OCI-LY7 (cell line): ENCODE results near the gene ANG.

ENCODE experiments used
- EZH2phosphoT487 ChIP-seq: fragments of 200-600 bp; sonication (generic); IDR thresholded peaks from 2 replicates; pipeline ENCODE4 v1.6.1; 2018; ENCODE audit warnings: low read depth, borderline replicate concordance, mild to moderate bottlenecking, mixed run types, antibody characterized with exemption, low read length, moderate library complexity, mixed read lengths
- TF ChIP-seq, protein P1 (sequence below): fragments of 200-600 bp; sonication (generic); conservative IDR thresholded peaks from 2 replicates; pipeline ENCODE4 v1.5.1; 2014; ENCODE audit warnings: mild to moderate bottlenecking, antibody characterized with exemption, low read length, moderate library complexity, mixed read lengths

DNA sequence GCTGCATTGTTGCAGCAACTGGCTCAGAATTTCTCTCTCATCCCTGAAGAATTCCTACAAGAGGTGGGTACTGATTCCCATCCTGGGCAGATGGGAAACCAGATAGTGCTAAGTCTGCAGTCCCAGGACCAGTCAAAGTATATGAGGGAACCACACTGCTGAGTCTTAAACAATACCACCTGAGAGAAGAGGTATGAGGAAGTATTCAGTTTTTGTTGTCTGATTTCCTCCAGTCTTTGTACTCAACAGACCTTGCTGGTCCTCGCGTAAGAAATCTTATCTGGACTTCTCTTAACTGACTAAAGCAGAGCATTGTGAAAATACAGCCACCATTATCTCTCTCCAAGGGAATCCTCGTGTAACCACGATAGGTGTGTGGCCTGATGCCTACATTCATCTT is 53.6 kb downstream of the ANG start:
- TF ChIP-seq, protein P1, sequence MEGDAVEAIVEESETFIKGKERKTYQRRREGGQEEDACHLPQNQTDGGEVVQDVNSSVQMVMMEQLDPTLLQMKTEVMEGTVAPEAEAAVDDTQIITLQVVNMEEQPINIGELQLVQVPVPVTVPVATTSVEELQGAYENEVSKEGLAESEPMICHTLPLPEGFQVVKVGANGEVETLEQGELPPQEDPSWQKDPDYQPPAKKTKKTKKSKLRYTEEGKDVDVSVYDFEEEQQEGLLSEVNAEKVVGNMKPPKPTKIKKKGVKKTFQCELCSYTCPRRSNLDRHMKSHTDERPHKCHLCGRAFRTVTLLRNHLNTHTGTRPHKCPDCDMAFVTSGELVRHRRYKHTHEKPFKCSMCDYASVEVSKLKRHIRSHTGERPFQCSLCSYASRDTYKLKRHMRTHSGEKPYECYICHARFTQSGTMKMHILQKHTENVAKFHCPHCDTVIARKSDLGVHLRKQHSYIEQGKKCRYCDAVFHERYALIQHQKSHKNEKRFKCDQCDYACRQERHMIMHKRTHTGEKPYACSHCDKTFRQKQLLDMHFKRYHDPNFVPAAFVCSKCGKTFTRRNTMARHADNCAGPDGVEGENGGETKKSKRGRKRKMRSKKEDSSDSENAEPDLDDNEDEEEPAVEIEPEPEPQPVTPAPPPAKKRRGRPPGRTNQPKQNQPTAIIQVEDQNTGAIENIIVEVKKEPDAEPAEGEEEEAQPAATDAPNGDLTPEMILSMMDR, result no peak
- TF ChIP-seq EZH2phosphoT487, result no peak
